Sciatic nerve (tissue), 2 donors: ENCODE data around the gene NUDT4. TPM values are rescaled to one million over a fixed set of nuclear protein-coding genes. Genes with fewer than 3 reads are reported as not detected.
A peak's percentile ranks its signal among the peaks of the same experiment; 100 is the strongest.
"Not testable (repeated sequence)": the region's sequence is repeated elsewhere in the genome, so short reads cannot be mapped to it uniquely, and the experiment has no call there.

ENCODE experiments used
- ATAC-seq: fragments of 200-7000 bp; cut with Tn5 transposase; one replicate; pipeline ENCODE4 v1.9.1; 2020; ENCODE audit warnings: mild to moderate bottlenecking, moderate library complexity
- DNase-seq: peaks from one replicate; pipeline ENCODE4 v3.0.0-alpha.2; 2020; ENCODE audit warnings: low spot score
- intact Hi-C: fragments of 100-400 bp; cut with DNase I; formaldehyde crosslinking; loops from one replicate; pipeline ENCODE4 v1.14.2; 2022
- total RNA-seq: library from RNA; stranded (reverse); fragmentation: NEBNext Ultra II Directional; extraction: Animal tissue kit (Norgen Biotek cat#: 25700); gene quantifications from one replicate; pipeline ENCODE4 v1.2.1, GENCODE V29; 2021
- donor health status: DM: no; HTN: no; CAD: no.
- donor health status: DM: no; HTN: no; CAD: no.

Gene NUDT4
- total RNA-seq, 1 donor from 2014 or later: 50.0 TPM

- intact Hi-C loops: no loop called here
- DNase-seq: no peak
- no peak for ATAC-seq
These were observed 13.9 kb upstream of the NUDT4 start for GRCh38 chr12:93363841-93364297.

- DNase-seq (no peak), ATAC-seq (no peak)
- intact Hi-C loops: no loop called here
These were observed 11.9 kb upstream of the NUDT4 start for GRCh38 chr12:93365616-93366405.

- intact Hi-C loops: no loop called here
- DNase-seq (no peak), ATAC-seq (no peak)
These were observed 11.3 kb upstream of the NUDT4 start for GRCh38 chr12:93366422-93366821.

GRCh38 chr12:93368766-93369165, 9.0 kb upstream of the NUDT4 start:
- no peak for ATAC-seq
- DNase-seq: no peak
- intact Hi-C loops: no loop called here

- intact Hi-C loops: no loop called here
- DNase-seq (no peak), ATAC-seq (no peak)
These were observed 8.2 kb upstream of the NUDT4 start for GRCh38 chr12:93369505-93369904.

GRCh38 chr12:93370947-93371346, 6.8 kb upstream of the NUDT4 start:
- no peak for ATAC-seq
- intact Hi-C loops: no loop called here
- DNase-seq: no peak

- ATAC-seq (no peak), DNase-seq (no peak)
- intact Hi-C loops: no loop called here
These were observed 3.6 kb upstream of the NUDT4 start for GRCh38 chr12:93373961-93374656.

GRCh38 chr12:93375906-93376305, 1.8 kb upstream of the NUDT4 start:
- intact Hi-C loops: no loop called here
- DNase-seq: no peak
- no peak for ATAC-seq

GRCh38 chr12:93376436-93377251, 1.1 kb upstream of the NUDT4 start:
- DNase-seq (peak; percentile 73), ATAC-seq (peak; percentile 66)
- intact Hi-C loops: no loop called here

GRCh38 chr12:93378196-93378997, 672 bp downstream of the NUDT4 start:
- intact Hi-C loops: not testable (repeated sequence)
- peak; percentile 68 for DNase-seq

GRCh38 chr12:93378998-93379325, 1.2 kb downstream of the NUDT4 start:
- intact Hi-C loops: no loop called here
- DNase-seq: no peak
- no peak for ATAC-seq

More at GRCh38 chr12:93378196-93378997, 672 bp downstream of the NUDT4 start:
- peak; percentile 37 for ATAC-seq

GRCh38 chr12:93379326-93379980, 1.7 kb downstream of the NUDT4 start:
- no peak for ATAC-seq
- no peak for DNase-seq
- intact Hi-C loops: no loop called here

GRCh38 chr12:93379981-93380361, 2.2 kb downstream of the NUDT4 start:
- ATAC-seq (no peak), DNase-seq (no peak)
- intact Hi-C loops: no loop called here

GRCh38 chr12:93380480-93381121, 2.9 kb downstream of the NUDT4 start:
- DNase-seq (no peak), ATAC-seq (no peak)
- intact Hi-C loops: no loop called here

GRCh38 chr12:93381161-93381975, 3.6 kb downstream of the NUDT4 start:
- no peak for ATAC-seq
- no peak for DNase-seq
- intact Hi-C loops: no loop called here

GRCh38 chr12:93381976-93382437, 4.3 kb downstream of the NUDT4 start:
- DNase-seq, intact Hi-C loops, ATAC-seq: not testable (repeated sequence)

- intact Hi-C loops: no loop called here
- ATAC-seq (no peak), DNase-seq (no peak)
These were observed 10.1 kb downstream of the NUDT4 start for GRCh38 chr12:93387780-93388179.
